ENCODE measurements around the gene IFT52.

Gene IFT52

GRCh38 chr20:43662943-43663655 is 72.4 kb downstream of the IFT52 start:
- no peak overlapping the region for H3K4me3 ChIP-seq
- no peak for TF ChIP-seq CTCF (IDR thresholded peaks at IDR 0.05)
- no peak for DNase-seq (ENCODE audit: low spot score)
- no peak overlapping the region for H3K27ac ChIP-seq

DNA sequence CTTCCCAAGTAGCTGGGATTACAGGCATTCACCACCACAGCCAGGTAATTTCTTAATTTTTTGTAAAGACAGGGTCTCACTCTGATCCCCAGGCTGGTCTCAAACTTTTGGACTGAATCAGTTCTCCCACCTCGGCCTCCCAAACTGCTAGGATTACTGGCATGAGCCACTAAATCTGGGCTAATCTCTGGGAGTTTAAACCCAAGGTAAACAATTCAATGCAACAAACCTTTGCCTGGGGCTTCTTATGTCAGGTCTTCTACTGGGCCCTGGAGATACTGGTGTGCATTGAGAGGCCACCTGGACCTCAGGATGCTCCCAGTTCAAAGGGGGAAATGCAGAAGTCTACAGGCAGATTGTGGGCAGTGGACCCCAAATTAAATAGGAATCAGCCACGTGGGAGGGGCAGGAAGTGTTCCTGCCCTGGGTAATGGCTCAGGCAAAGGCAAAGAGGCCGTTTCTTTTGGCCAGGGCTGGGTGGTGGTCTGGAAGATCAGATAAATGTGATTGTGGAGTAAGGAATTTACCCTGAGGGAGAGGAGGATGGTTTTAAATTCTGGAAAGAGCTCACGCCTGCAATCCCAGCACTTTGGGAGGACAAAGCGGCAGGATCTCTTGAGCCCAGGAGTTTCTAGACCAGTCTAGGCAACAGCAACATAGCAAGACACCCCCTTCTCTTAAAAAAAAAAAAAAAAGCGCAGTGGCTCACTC is 74.9 kb downstream of the IFT52 start:
- H3K4me3 ChIP-seq = no peak overlapping the region
- no peak for DNase-seq (ENCODE audit: low spot score)

DNA sequence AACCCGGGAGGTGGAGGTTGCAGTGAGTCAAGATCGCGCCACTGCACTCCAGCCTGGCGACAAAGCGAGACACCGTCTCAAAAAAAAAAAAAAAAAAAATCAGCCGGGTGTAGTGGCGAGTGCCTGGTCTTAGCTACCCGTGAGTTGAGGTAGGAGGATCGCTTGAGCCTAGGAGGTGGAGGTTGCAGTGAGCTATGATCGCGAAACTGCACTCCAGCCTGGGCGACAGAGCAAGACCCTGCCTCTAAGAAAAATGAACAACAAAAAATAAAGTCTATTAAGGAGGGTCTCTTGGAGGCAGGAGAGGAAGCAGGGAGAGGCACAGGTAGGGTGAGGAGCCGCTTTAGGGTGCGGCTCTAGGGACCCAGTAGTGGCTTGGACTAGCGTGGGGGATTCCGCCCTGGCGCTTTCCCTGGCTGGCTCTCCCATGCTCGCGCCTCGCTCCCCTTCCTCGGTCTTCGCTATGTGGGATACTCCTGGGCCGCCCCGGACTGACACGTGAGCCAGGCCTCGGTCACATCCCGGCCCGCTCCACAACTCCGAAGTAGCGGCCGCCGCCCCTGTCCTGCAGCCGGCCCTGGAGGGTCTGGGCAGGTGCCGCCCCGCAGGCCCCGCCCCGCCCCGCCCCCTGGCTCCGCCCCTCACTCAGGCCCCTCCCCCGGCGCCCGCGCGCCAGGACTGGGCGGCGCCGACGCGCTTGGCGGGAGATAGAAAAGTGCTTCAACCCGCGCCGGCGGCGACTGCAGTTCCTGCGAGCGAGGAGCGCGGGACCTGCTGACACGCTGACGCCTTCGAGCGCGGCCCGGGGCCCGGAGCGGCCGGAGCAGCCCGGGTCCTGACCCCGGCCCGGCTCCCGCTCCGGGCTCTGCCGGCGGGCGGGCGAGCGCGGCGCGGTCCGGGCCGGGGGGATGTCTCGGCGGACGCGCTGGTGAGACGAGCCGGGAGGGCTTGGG is 75.9 kb downstream of the IFT52 start, which contains the start of gene MYBL2:
Gene MYBL2 (plus strand): TSS at position 739 of the 953 bp plus-strand sequence. CDS start 170 bp downstream, at position 909.
- Histone ChIP-seq H3K4me3 (peak within 1 kb of the TSS; percentile 62), H3K27ac (no peak within 1 kb of the TSS)
- TF ChIP-seq CTCF (IDR thresholded peaks at IDR 0.05) = no peak
- DNase-seq (ENCODE audit: low spot score) = no peak

More for the DNA sequence above, 74.9 kb downstream of the IFT52 start:
- no peak overlapping the region for H3K27ac ChIP-seq
- TF ChIP-seq CTCF (IDR thresholded peaks at IDR 0.05) = no peak

GRCh38 chr20:43667341-43668132 is 76.8 kb downstream of the IFT52 start:
- no peak for DNase-seq (ENCODE audit: low spot score)
- H3K4me3 ChIP-seq = peak overlapping the region; percentile 62
- no peak for TF ChIP-seq CTCF (IDR thresholded peaks at IDR 0.05)
- no peak overlapping the region for H3K27ac ChIP-seq

DNA sequence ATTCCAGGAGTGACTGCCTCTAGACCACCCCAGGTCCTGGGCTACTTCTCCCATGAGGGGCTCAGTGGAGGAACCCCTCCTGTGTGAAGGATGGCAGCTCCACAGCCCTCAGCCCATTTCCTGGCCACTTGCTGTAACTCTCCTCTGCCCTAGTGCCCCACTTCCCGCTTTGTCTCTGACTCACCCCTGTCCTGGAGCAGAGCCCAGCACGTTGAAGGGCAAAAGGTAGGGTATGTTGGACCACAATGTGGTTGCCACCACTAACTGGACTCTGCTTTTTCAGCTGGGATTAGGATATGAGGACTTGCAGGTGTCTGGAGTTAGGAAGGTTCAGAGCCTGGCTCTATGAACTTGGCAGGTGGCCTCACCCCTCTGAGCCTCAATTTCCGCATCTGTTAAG is 78.6 kb downstream of the IFT52 start:
- DNase-seq (ENCODE audit: low spot score) = no peak
- TF ChIP-seq CTCF (IDR thresholded peaks at IDR 0.05) = no peak
- Histone ChIP-seq H3K4me3 (no peak overlapping the region), H3K27ac (no peak overlapping the region)

DNA sequence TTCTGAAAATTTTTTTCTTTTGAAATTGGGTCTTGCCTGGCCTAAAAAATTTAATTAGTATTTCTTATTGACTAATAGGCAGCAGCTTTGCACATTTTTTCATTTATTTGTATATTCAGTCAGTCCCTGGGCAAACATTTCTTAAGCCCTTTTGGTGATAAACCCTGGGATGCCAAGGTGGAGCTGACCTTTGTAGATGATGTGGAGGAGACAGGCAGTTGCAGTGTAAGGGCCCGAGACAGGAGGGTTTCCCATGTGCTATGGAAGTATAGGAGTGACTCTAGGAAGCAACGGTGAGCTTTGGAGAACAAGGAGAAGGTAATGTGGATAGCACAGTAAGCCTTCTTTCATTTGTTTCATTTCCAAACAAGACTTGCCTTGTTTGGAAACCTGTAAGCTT is 79.7 kb downstream of the IFT52 start:
- Histone ChIP-seq H3K27ac (no peak overlapping the region), H3K4me3 (no peak overlapping the region)
- DNase-seq (ENCODE audit: low spot score) = no peak
- no peak for TF ChIP-seq CTCF (IDR thresholded peaks at IDR 0.05)
